GM23248 (cell line): ENCODE measurements around the gene TTPAL.

ENCODE experiments used
- EZH2 ChIP-seq: fragments of 200-600 bp; sonication (generic); IDR thresholded peaks from 2 replicates; pipeline ENCODE4 v1.6.1; 2018; ENCODE audit warnings: antibody characterized with exemption, mild to moderate bottlenecking; ENCODE audit not compliant: insufficient read depth, poor library complexity, severe bottlenecking
- EZH2phosphoT487 ChIP-seq: fragments of 200-600 bp; sonication (generic); IDR thresholded peaks from 2 replicates; pipeline ENCODE4 v1.6.1; 2018; ENCODE audit warnings: antibody characterized with exemption, moderate library complexity, mild to moderate bottlenecking, low read depth; ENCODE audit not compliant: insufficient read depth

DNA sequence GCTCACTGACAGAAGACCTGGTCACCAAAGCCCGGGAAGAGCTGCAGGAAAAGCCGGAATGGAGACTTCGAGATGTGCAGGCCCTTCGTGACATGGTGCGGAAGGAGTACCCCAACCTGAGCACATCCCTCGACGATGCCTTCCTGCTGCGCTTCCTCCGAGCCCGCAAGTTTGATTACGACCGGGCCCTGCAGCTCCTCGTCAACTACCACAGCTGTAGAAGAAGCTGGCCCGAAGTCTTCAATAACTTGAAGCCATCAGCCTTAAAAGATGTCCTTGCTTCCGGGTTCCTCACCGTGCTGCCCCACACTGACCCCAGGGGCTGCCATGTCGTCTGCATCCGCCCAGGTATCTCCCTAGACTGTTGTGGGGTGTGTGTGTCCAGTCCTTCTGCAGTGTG, 4.4 kb downstream of the TTPAL start:
- TF ChIP-seq EZH2, result no peak
- no peak for TF ChIP-seq EZH2phosphoT487
